Ramos (cell line): Measurements from ENCODE around the gene SPRED2.

Source experiments
- in situ Hi-C: fragments of 300-500 bp; cut with MboI; formaldehyde crosslinking; loops from one replicate; pipeline ENCODE4 v1.14.3; 2022; ENCODE audit warnings: low sequenced_read_pairs; ENCODE audit not compliant: unreplicated experiment

SPRED2 gene

GRCh38 chr2:65417509-65418085, 14.8 kb downstream of the SPRED2 start:
- in situ Hi-C loops, result loop anchor here (25.0 kb wide), 1 partner anchor 480 kb away; no protein-coding TSS in a partner anchor

- in situ Hi-C loops, result loop anchor here (25.0 kb wide), 1 partner anchor 480 kb away; no protein-coding TSS in a partner anchor
Observed at GRCh38 chr2:65416945-65417344, 15.5 kb downstream of the SPRED2 start.

GRCh38 chr2:65416321-65416720, 16.1 kb downstream of the SPRED2 start:
- in situ Hi-C loops, result loop anchor here (25.0 kb wide), 1 partner anchor 479 kb away; no protein-coding TSS in a partner anchor

- in situ Hi-C loops, result loop anchor here (25.0 kb wide), 1 partner anchor 478 kb away; no protein-coding TSS in a partner anchor
Observed at GRCh38 chr2:65415091-65415490, 17.3 kb downstream of the SPRED2 start.

- in situ Hi-C loops, result loop anchor here (25.0 kb wide), 1 partner anchor 476 kb away; no protein-coding TSS in a partner anchor
Observed at GRCh38 chr2:65413610-65414009, 18.8 kb downstream of the SPRED2 start.

GRCh38 chr2:65413106-65413505, 19.3 kb downstream of the SPRED2 start:
- in situ Hi-C loops, result loop anchor here (25.0 kb wide), 1 partner anchor 476 kb away; no protein-coding TSS in a partner anchor

- in situ Hi-C loops, result loop anchor here (25.0 kb wide), 1 partner anchor 474 kb away; no protein-coding TSS in a partner anchor
Observed at GRCh38 chr2:65411056-65411795, 21.2 kb downstream of the SPRED2 start.

GRCh38 chr2:65409045-65409444, 23.4 kb downstream of the SPRED2 start:
- in situ Hi-C loops, result loop anchor here (25.0 kb wide), 1 partner anchor 472 kb away; no protein-coding TSS in a partner anchor

GRCh38 chr2:65407240-65407639, 25.2 kb downstream of the SPRED2 start:
- in situ Hi-C loops, result loop anchor here (25.0 kb wide), 1 partner anchor 470 kb away; no protein-coding TSS in a partner anchor

GRCh38 chr2:65404988-65405697, 27.3 kb downstream of the SPRED2 start:
- in situ Hi-C loops, result loop anchor here (25.0 kb wide), 1 partner anchor 468 kb away; no protein-coding TSS in a partner anchor

- in situ Hi-C loops, result loop anchor here (25.0 kb wide), 1 partner anchor 466 kb away; no protein-coding TSS in a partner anchor
Observed at GRCh38 chr2:65403529-65403915, 28.9 kb downstream of the SPRED2 start.

- in situ Hi-C loops, result loop anchor here (25.0 kb wide), 1 partner anchor 466 kb away; no protein-coding TSS in a partner anchor
Observed at GRCh38 chr2:65402780-65403528, 29.4 kb downstream of the SPRED2 start.

GRCh38 chr2:65402323-65402722, 30.1 kb downstream of the SPRED2 start:
- in situ Hi-C loops, result loop anchor here (25.0 kb wide), 1 partner anchor 465 kb away; no protein-coding TSS in a partner anchor

GRCh38 chr2:65397122-65397521, 35.3 kb downstream of the SPRED2 start:
- in situ Hi-C loops, result loop anchor here (25.0 kb wide), 1 partner anchor 760 kb away; no protein-coding TSS in a partner anchor

- in situ Hi-C loops, result loop anchor here (25.0 kb wide), 1 partner anchor 759 kb away; no protein-coding TSS in a partner anchor
Observed at GRCh38 chr2:65396348-65397026, 35.9 kb downstream of the SPRED2 start.

GRCh38 chr2:65395621-65396347, 36.6 kb downstream of the SPRED2 start:
- in situ Hi-C loops, result loop anchor here (25.0 kb wide), 1 partner anchor 758 kb away; no protein-coding TSS in a partner anchor

GRCh38 chr2:65393743-65394422, 38.5 kb downstream of the SPRED2 start:
- in situ Hi-C loops, result loop anchor here (25.0 kb wide), 1 partner anchor 757 kb away; no protein-coding TSS in a partner anchor
